ENCODE data around the gene ARGLU1.

DNA sequence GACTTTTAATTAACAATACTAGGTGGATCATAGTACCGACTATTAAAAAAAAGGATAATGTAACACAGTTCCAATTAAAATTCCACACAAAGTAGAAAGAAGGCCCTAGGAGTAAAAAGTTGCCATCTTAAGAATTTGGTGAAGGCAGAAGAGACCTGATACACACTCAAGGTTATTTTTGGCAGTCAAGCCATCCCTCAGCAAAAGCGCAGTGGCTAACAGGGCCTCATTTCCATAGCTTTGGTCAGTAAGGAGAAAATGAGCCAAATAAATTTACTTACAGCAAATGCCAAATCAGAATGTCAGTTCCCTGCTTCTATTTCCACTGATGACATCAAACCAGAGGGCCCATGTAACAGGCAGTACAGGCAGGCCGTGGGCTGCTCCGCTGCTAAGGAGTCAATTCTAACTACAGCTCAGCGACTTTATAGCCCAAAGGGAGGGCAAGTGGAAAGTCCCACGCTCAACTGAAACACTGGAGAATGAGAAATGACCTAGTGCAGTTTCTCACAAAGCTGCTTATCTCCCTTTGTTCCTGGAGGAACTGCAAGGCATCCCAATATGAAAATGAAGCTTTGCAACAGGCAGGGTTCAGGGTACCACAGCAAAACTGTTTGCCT lies 6.3 kb downstream of the ARGLU1 start:
- TF ChIP-seq GATA3 (IDR thresholded peaks at IDR 0.05; ENCODE audit: low read depth, low read length) (no peak), GATA2 (IDR thresholded peaks at IDR 0.05; ENCODE audit: low read depth, low read length) (no peak)

Data from SH-SY5Y (cell line).